ENCODE data around the gene ABCA4. TPM values are rescaled to one million over a fixed set of nuclear protein-coding genes. Genes with fewer than 3 reads are reported as not detected.
"Not testable (repeated sequence)": the region's sequence is repeated elsewhere in the genome, so short reads cannot be mapped to it uniquely, and the experiment has no call there.

The ABCA4 gene
- polyA plus RNA-seq, 5 donors: 0.73 to 1.9 (median 0.81) TPM

- DNase-seq: not testable (repeated sequence)
Observed at GRCh38 chr1:93947002-93947686, 173.8 kb downstream of the ABCA4 start.

Other genes starting within 250 kb of the ABCA4 start
- gene DNTTIP2, start 241.9 kb downstream of the ABCA4 start, polyA plus RNA-seq (ENCODE audit: insufficient read depth in 1 of 5, insufficient read length in 5 of 5, low replicate concordance in 1 of 5): 10 to 100 TPM; 51.3 to 76.4 (median 61.1) TPM
- gene GCLM, start 211.7 kb downstream of the ABCA4 start, polyA plus RNA-seq (ENCODE audit: insufficient read depth in 1 of 5, insufficient read length in 5 of 5, low replicate concordance in 1 of 5): 10 to 100 TPM in 4 of 5 donors, 1 to 10 TPM in 1; 8.7 to 13.5 (median 11.5) TPM
- gene ARHGAP29, start 116.4 kb upstream of the ABCA4 start, polyA plus RNA-seq (ENCODE audit: insufficient read depth in 1 of 5, insufficient read length in 5 of 5, low replicate concordance in 1 of 5): 10 to 100 TPM; 24.7 to 76.5 (median 63.2) TPM